Neural progenitor cell (in vitro differentiated cells): ENCODE data around the gene KCNK7. TPM values are rescaled to one million over a fixed set of nuclear protein-coding genes. Genes with fewer than 3 reads are reported as not detected.

Experiments used
- DNase-seq: peaks from one replicate; pipeline ENCODE4 v3.0.0-alpha.2; 2016; ENCODE audit warnings: low spot score
- H2AFZ ChIP-seq: fragments of 200-600 bp; sonication (generic); replicated peaks from 2 replicates; pipeline ENCODE4 v1.6.1; 2016; ENCODE audit warnings: antibody characterized with exemption
- H3F3A ChIP-seq: fragments of 200-600 bp; sonication (generic); 2 replicates; pipeline ENCODE4 v1.6.1; 2016; ENCODE audit warnings: antibody characterized with exemption, low read depth
- H3K27ac ChIP-seq: fragments of 200-600 bp; sonication (generic); 2 replicates; pipeline ENCODE4 v1.5.1; 2016; ENCODE audit warnings: mild to moderate bottlenecking
- H3K27me3 ChIP-seq: fragments of 200-600 bp; sonication (generic); 2 replicates; pipeline ENCODE4 v1.6.1; 2016; ENCODE audit warnings: mild to moderate bottlenecking, moderate library complexity
- H3K36me3 ChIP-seq: fragments of 200-600 bp; sonication (generic); 2 replicates; pipeline ENCODE4 v1.5.1; 2016
- H3K4me1 ChIP-seq: fragments of 200-600 bp; sonication (generic); 2 replicates; pipeline ENCODE4 v1.6.1; 2016; ENCODE audit warnings: mixed run types
- H3K4me2 ChIP-seq: fragments of 200-600 bp; sonication (generic); 2 replicates; pipeline ENCODE4 v1.6.1; 2016
- H3K4me3 ChIP-seq: fragments of 200-600 bp; sonication (generic); 2 replicates; pipeline ENCODE4 v1.5.1; 2016
- H3K79me2 ChIP-seq: fragments of 200-600 bp; sonication (generic); 2 replicates; pipeline ENCODE4 v1.6.1; 2016; ENCODE audit warnings: low read depth
- H3K9ac ChIP-seq: fragments of 200-600 bp; sonication (generic); 2 replicates; pipeline ENCODE4 v1.6.1; 2016
- H3K9me3 ChIP-seq: fragments of 200-600 bp; sonication (generic); 2 replicates; pipeline ENCODE4 v1.5.1; 2016; ENCODE audit warnings: low read depth
- H4K20me1 ChIP-seq: fragments of 200-600 bp; sonication (generic); 2 replicates; pipeline ENCODE4 v1.6.1; 2016; ENCODE audit warnings: low read depth
- H3K27ac Mint-ChIP-seq: 3 replicates; pipeline ENCODE4 v1.8.0; 2021; ENCODE audit warnings: mixed read lengths
- H3K27me3 Mint-ChIP-seq: 2 replicates; pipeline ENCODE4 v1.8.0; 2022; ENCODE audit warnings: low read depth, mild to moderate bottlenecking, inconsistent platforms, moderate library complexity, mixed read lengths; ENCODE audit not compliant: insufficient read depth
- H3K36me3 Mint-ChIP-seq: 3 replicates; pipeline ENCODE4 v1.8.0; 2021; ENCODE audit warnings: mixed read lengths
- H3K4me1 Mint-ChIP-seq: 3 replicates; pipeline ENCODE4 v1.8.0; 2021; ENCODE audit warnings: mixed read lengths
- H3K4me3 Mint-ChIP-seq: 3 replicates; pipeline ENCODE4 v1.8.0; 2021; ENCODE audit warnings: mild to moderate bottlenecking, moderate library complexity, mixed read lengths
- H3K9me3 Mint-ChIP-seq: 3 replicates; pipeline ENCODE4 v1.8.0; 2020; ENCODE audit warnings: mixed read lengths
- EZH2 ChIP-seq: fragments of 200-600 bp; sonication (generic); IDR thresholded peaks from 2 replicates; pipeline ENCODE4 v1.6.1; 2017; ENCODE audit warnings: antibody characterized with exemption, mild to moderate bottlenecking, moderate library complexity
- EZH2phosphoT487 ChIP-seq: fragments of 200-600 bp; sonication (generic); IDR thresholded peaks from 2 replicates; pipeline ENCODE4 v1.6.1; 2017; ENCODE audit warnings: antibody characterized with exemption
- total RNA-seq: library from RNA; depleted of rRNA; stranded (reverse); fragments of >200 nt; gene quantifications from 2 replicates; pipeline ENCODE4 v1.2.3, GENCODE V29; 2015; ENCODE audit warnings: low replicate concordance
- TF ChIP-seq, protein P1 (sequence below): fragments of 200-600 bp; sonication (generic); IDR thresholded peaks from 2 replicates; pipeline ENCODE4 v1.5.1; 2017; ENCODE audit warnings: antibody characterized with exemption, mild to moderate bottlenecking

The KCNK7 gene
- total RNA-seq, 1 donor from 2014 or later = not detected

DNA sequence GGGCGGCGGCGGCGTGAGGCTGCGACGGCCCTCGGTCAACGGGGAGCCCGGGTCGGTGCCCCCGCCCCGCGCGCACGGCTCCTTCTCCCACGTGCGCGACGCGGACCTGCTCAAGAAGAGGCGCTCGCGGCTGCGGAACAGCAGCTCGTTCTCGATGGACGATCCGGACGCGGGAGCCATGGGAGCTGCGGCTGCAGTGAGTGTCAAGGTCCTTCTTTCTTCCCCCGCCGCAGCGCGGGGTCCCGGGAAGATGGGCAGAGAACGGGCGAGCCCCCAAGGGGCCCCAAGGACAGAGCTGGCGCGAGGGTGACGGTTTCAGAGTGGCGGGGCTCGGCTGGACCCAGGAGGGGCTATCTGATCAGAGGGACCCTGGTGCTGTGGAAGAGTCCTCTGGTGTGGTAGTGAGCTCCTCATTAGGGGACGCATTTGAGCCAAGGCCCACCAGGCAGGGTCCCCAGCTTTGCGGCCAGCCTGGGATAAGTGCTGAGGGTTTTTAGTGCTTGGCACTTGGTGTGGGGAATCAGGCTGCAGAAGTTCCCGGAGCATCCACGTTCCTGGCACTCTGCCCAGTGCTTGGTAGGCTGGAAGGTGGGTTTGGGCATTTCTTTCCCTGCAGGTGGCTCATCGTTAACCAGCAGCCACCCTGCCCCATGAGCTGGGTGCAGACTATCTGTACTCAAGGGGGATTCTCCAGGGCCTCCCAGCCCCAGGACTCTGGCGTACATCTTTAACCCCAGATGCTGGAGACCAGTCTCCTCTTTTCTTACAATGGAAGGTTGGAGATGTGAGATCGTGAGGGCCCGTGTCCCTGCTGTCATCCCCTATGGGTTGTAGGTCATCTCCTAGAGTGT, 10.0 kb downstream of the KCNK7 start:
- H3K79me2 ChIP-seq = no peaks in the 10 kb centered on the region
- H3K9me3 Mint-ChIP-seq = no peaks in the 10 kb centered on the region
- H3K27ac Mint-ChIP-seq = peak overlapping the region; percentile 46
- H2AFZ ChIP-seq = no peak overlapping the region
- H3K36me3 ChIP-seq = no peaks in the 10 kb centered on the region
- H3K9ac ChIP-seq = no peak overlapping the region
- H3K36me3 Mint-ChIP-seq = peaks cover 2% of the 10 kb centered on the region
- H3F3A ChIP-seq = peaks cover 22% of the 10 kb centered on the region
- no peak overlapping the region for H3K4me3 ChIP-seq
- H3K4me1 Mint-ChIP-seq = peaks cover 36% of the 10 kb centered on the region
- DNase-seq = no peak
- no peaks in the 10 kb centered on the region for H3K9me3 ChIP-seq
- no peak overlapping the region for H3K4me2 ChIP-seq
- H3K27me3 Mint-ChIP-seq = peaks cover 20% of the 10 kb centered on the region
- H3K27me3 ChIP-seq = peaks cover 69% of the 10 kb centered on the region
- no peak overlapping the region for H3K27ac ChIP-seq
- TF ChIP-seq EZH2phosphoT487 (peak; percentile 27), EZH2 (peak; percentile 27)
- TF ChIP-seq, protein P1, sequence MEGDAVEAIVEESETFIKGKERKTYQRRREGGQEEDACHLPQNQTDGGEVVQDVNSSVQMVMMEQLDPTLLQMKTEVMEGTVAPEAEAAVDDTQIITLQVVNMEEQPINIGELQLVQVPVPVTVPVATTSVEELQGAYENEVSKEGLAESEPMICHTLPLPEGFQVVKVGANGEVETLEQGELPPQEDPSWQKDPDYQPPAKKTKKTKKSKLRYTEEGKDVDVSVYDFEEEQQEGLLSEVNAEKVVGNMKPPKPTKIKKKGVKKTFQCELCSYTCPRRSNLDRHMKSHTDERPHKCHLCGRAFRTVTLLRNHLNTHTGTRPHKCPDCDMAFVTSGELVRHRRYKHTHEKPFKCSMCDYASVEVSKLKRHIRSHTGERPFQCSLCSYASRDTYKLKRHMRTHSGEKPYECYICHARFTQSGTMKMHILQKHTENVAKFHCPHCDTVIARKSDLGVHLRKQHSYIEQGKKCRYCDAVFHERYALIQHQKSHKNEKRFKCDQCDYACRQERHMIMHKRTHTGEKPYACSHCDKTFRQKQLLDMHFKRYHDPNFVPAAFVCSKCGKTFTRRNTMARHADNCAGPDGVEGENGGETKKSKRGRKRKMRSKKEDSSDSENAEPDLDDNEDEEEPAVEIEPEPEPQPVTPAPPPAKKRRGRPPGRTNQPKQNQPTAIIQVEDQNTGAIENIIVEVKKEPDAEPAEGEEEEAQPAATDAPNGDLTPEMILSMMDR = no peak
- no peaks in the 10 kb centered on the region for H3K4me1 ChIP-seq
- no peaks in the 10 kb centered on the region for H4K20me1 ChIP-seq
- peak overlapping the region; percentile 35 for H3K4me3 Mint-ChIP-seq

DNA sequence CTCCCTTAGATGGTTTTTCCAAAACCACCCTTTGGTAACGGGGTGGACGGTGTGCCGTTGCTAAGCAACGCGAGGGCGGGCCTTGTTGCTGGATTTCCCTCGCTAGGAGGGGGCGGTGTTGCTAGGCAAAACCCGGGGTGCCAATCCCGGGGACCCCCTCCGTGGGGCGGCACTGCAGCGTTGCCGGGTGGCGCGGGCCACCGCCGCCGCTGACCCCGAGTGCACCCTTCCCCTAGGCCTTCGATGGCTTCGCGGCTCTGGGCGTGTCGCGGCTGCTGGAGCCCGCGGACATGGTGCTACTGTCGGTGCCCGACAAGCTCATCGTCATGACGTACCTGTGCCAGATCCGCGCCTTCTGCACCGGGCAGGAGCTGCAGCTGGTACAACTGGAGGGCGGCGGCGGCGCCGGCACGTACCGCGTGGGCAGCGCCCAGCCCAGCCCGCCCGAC, 10.9 kb downstream of the KCNK7 start:
- peaks cover 21% of the 10 kb centered on the region for H3K27me3 Mint-ChIP-seq
- H4K20me1 ChIP-seq = no peaks in the 10 kb centered on the region
- H3K27ac ChIP-seq = no peak overlapping the region
- no peaks in the 10 kb centered on the region for H3K9me3 ChIP-seq
- TF ChIP-seq EZH2 = peak; percentile 55
- TF ChIP-seq EZH2phosphoT487 = no peak
- TF ChIP-seq, protein P1 = no peak
- H3K9me3 Mint-ChIP-seq = no peaks in the 10 kb centered on the region
- H3K79me2 ChIP-seq = no peaks in the 10 kb centered on the region
- peaks cover 14% of the 10 kb centered on the region for H3F3A ChIP-seq
- H3K27ac Mint-ChIP-seq = no peak overlapping the region
- no peak overlapping the region for H3K9ac ChIP-seq
- no peaks in the 10 kb centered on the region for H3K36me3 ChIP-seq
- peak overlapping the region; percentile 34 for H3K4me3 ChIP-seq
- peaks cover 33% of the 10 kb centered on the region for H3K4me1 Mint-ChIP-seq
- H3K27me3 ChIP-seq = peaks cover 60% of the 10 kb centered on the region
- no peak overlapping the region for H2AFZ ChIP-seq
- H3K36me3 Mint-ChIP-seq = no peaks in the 10 kb centered on the region
- H3K4me2 ChIP-seq = peak overlapping the region; percentile 68
- peak; percentile 61 for DNase-seq
- H3K4me3 Mint-ChIP-seq = no peak overlapping the region
- no peaks in the 10 kb centered on the region for H3K4me1 ChIP-seq

DNA sequence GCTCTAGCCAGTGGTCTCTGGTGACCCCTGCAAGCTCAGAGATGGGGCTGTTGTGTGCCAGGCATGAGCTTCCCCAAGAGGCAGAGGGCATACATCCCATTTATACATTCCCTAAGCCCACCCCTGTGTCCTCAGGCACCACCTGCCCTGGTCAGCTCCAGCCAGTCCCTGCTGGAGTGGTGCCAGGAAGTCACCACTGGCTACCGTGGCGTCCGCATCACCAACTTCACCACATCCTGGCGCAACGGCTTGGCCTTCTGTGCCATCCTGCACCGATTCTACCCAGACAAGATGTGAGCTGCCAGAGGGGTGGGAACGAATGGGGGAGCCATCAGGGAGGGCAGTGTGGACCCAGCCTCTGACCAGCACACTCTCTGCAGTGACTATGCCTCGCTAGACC, 11.5 kb downstream of the KCNK7 start:
- Mint-ChIP-seq H3K27ac (peak overlapping the region; percentile 88), H3K36me3 (no peaks in the 10 kb centered on the region), H3K4me3 (peak overlapping the region; percentile 35), H3K4me1 (peaks cover 31% of the 10 kb centered on the region), H3K27me3 (peaks cover 21% of the 10 kb centered on the region), H3K9me3 (no peaks in the 10 kb centered on the region)
- Histone ChIP-seq H3K27me3 (peaks cover 58% of the 10 kb centered on the region), H3K79me2 (no peaks in the 10 kb centered on the region), H3K27ac (no peak overlapping the region), H3K4me2 (peak overlapping the region; percentile 68), H2AFZ (no peak overlapping the region), H3K4me3 (no peak overlapping the region), H3K4me1 (no peaks in the 10 kb centered on the region), H3F3A (peaks cover 14% of the 10 kb centered on the region), H3K9ac (no peak overlapping the region), H3K9me3 (no peaks in the 10 kb centered on the region), H4K20me1 (no peaks in the 10 kb centered on the region), H3K36me3 (no peaks in the 10 kb centered on the region)
- TF ChIP-seq, protein P1 = no peak
- no peak for TF ChIP-seq EZH2
- no peak for TF ChIP-seq EZH2phosphoT487
- DNase-seq = no peak
